ENCODE results near the gene SLC12A5.
A peak's percentile ranks its signal among the peaks of the same experiment; 100 is the strongest.

The SLC12A5 gene

GRCh38 chr20:46013829-46014516 is 15.0 kb upstream of the SLC12A5 start:
- Histone ChIP-seq H3K36me3 (ENCODE audit: control insufficient read depth in 2 of 2, insufficient read depth in 1 of 2, low read length in 2 of 2) (no peaks in the 10 kb centered on the region), H3K4me3 (ENCODE audit: low read depth, low read length) (peak overlapping the region; percentile 24), H3K4me1 (ENCODE audit: control insufficient read depth, insufficient read depth, low read length) (no peaks in the 10 kb centered on the region), H3K9me3 (ENCODE audit: control insufficient read depth, insufficient read depth, low read depth, low read length) (no peaks in the 10 kb centered on the region), H3K27ac (ENCODE audit: extremely low read depth, low read depth, low read length) (no peak overlapping the region)
- ChIA-PET CTCF (interaction anchor here (0.5 to 4.9 kb wide), 48 partner anchors 10 to 684 kb away, joined by 3 to 86 read pairs (median 5); partner anchors contain the start of gene ELMO2), POLR2A (no interaction called here)
- peak; percentile 81 for TF ChIP-seq ZBTB11 (tag by site-specific recombination; conservative IDR thresholded peaks at IDR 0.05; ENCODE audit: low read depth)
- no peak for TF ChIP-seq ZNF560 (tag by site-specific recombination; IDR thresholded peaks at IDR 0.05; ENCODE audit: borderline replicate concordance)
- no peak for TF ChIP-seq HOXA7 (CRISPR knock-in tag; IDR thresholded peaks at IDR 0.05; ENCODE audit: borderline replicate concordance)
- no peak for TF ChIP-seq ZNF837 (tag by site-specific recombination; IDR thresholded peaks at IDR 0.05)
- TF ChIP-seq ZNF23 (tag by site-specific recombination; IDR thresholded peaks at IDR 0.05; ENCODE audit: borderline replicate concordance): no peak
- TF ChIP-seq ZBTB8A (tag by site-specific recombination; IDR thresholded peaks at IDR 0.05): peak; percentile 91
- TF ChIP-seq GLIS1 (tag by site-specific recombination; IDR thresholded peaks at IDR 0.05): peak; percentile 58; the same call in 1 of the 2 replicates
- TF ChIP-seq FEZF1 (tag by site-specific recombination; IDR thresholded peaks at IDR 0.05): no peak
- TF ChIP-seq ZNF175 (tag by site-specific recombination; IDR thresholded peaks at IDR 0.05): no peak
- TF ChIP-seq ZNF596 (tag by site-specific recombination; IDR thresholded peaks at IDR 0.05): no peak; the same call in 1 of the 2 replicates
- TF ChIP-seq ZNF341 (tag by site-specific recombination; IDR thresholded peaks at IDR 0.05; ENCODE audit: low read depth): peak; percentile 50
- no peak for TF ChIP-seq ZNF473 (tag by site-specific recombination; IDR thresholded peaks at IDR 0.05)
- 0 out of 2 replicates have a peak, but pooled peaks have one; percentile 10 for TF ChIP-seq OSR2 (tag by site-specific recombination; IDR thresholded peaks at IDR 0.05)
- no peak for TF ChIP-seq ZNF157 (tag by site-specific recombination; IDR thresholded peaks at IDR 0.05)
- peak; percentile 85 for TF ChIP-seq ZNF561 (tag by site-specific recombination; IDR thresholded peaks at IDR 0.05; ENCODE audit: borderline replicate concordance)
- TF ChIP-seq ZNF654 (tag by site-specific recombination; IDR thresholded peaks at IDR 0.05; ENCODE audit: low read depth): peak; percentile 13
- no peak for TF ChIP-seq ZNF133 (tag by site-specific recombination; IDR thresholded peaks at IDR 0.05)
- TF ChIP-seq, protein P1, sequence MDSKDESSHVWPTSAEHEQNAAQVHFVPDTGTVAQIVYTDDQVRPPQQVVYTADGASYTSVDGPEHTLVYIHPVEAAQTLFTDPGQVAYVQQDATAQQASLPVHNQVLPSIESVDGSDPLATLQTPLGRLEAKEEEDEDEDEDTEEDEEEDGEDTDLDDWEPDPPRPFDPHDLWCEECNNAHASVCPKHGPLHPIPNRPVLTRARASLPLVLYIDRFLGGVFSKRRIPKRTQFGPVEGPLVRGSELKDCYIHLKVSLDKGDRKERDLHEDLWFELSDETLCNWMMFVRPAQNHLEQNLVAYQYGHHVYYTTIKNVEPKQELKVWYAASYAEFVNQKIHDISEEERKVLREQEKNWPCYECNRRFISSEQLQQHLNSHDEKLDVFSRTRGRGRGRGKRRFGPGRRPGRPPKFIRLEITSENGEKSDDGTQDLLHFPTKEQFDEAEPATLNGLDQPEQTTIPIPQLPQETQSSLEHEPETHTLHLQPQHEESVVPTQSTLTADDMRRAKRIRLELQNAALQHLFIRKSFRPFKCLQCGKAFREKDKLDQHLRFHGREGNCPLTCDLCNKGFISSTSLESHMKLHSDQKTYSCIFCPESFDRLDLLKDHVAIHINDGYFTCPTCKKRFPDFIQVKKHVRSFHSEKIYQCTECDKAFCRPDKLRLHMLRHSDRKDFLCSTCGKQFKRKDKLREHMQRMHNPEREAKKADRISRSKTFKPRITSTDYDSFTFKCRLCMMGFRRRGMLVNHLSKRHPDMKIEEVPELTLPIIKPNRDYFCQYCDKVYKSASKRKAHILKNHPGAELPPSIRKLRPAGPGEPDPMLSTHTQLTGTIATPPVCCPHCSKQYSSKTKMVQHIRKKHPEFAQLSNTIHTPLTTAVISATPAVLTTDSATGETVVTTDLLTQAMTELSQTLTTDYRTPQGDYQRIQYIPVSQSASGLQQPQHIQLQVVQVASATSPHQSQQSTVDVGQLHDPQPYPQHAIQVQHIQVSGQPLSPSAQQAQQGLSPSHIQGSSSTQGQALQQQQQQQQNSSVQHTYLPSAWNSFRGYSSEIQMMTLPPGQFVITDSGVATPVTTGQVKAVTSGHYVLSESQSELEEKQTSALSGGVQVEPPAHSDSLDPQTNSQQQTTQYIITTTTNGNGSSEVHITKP (tag by site-specific recombination; IDR thresholded peaks at IDR 0.05): peak; percentile 49; the same call in 1 of the 2 replicates
- TF ChIP-seq ZNF324 (tag by site-specific recombination; IDR thresholded peaks at IDR 0.05): 0 out of 2 replicates have a peak, but pooled peaks have one; percentile 35
- TF ChIP-seq ZBTB7A (tag by site-specific recombination; IDR thresholded peaks at IDR 0.05; ENCODE audit: low read depth): 0 out of 2 replicates have a peak, but pooled peaks have one; percentile 23
- no peak for TF ChIP-seq MEIS1 (CRISPR knock-in tag; IDR thresholded peaks at IDR 0.05; ENCODE audit: borderline replicate concordance)
- no peak for TF ChIP-seq ZBTB21 (tag by site-specific recombination; IDR thresholded peaks at IDR 0.05)
- TF ChIP-seq ZBTB17 (tag by site-specific recombination; IDR thresholded peaks at IDR 0.05): peak; percentile 93
- no peak for TF ChIP-seq ZNF510 (tag by site-specific recombination; IDR thresholded peaks at IDR 0.05; ENCODE audit: insufficient replicate concordance)
- TF ChIP-seq ZNF354C (tag by site-specific recombination; IDR thresholded peaks at IDR 0.05; ENCODE audit: borderline replicate concordance, low read depth): no peak
- TF ChIP-seq SETDB1 (IDR thresholded peaks at IDR 0.05; ENCODE audit: insufficient read length, low read length): no peak
- TF ChIP-seq ZBTB20 (tag by site-specific recombination; IDR thresholded peaks at IDR 0.05): peak; percentile 91
- TF ChIP-seq GFI1B (tag by site-specific recombination; IDR thresholded peaks at IDR 0.05): no peak
- no peak for TF ChIP-seq ZFP3 (tag by site-specific recombination; IDR thresholded peaks at IDR 0.05; ENCODE audit: low read depth)
